Gastroesophageal sphincter (tissue), 3 donors: ENCODE data around the gene CAVIN3.

Source experiments
- POLR2A ChIP-seq, 2 donors: fragments of 450-650 bp; IDR thresholded peaks; one replicate each; pipeline ENCODE4 v1.6.1; 2017; ENCODE audit warnings: antibody characterized with exemption in 2 of 2, mild to moderate bottlenecking in 2 of 2, moderate library complexity in 1 of 2
- TF ChIP-seq, protein P1 (sequence below), 4 experiments: fragments of 200-600 bp in 2 of 4; fragments of 450-650 bp in 2 of 4; sonication (generic) in 1 of 4; IDR thresholded peaks; one replicate each; pipeline ENCODE4 v1.5.1; 2017 to 2019; ENCODE audit warnings: antibody characterized with exemption in 4 of 4, mild to moderate bottlenecking in 2 of 4, moderate library complexity in 2 of 4

GRCh38 chr11:6326303-6326702 is 6.0 kb upstream of the CAVIN3 start:
- TF ChIP-seq POLR2A (IDR thresholded peaks at IDR 0.05) = no peak
- TF ChIP-seq, protein P1, sequence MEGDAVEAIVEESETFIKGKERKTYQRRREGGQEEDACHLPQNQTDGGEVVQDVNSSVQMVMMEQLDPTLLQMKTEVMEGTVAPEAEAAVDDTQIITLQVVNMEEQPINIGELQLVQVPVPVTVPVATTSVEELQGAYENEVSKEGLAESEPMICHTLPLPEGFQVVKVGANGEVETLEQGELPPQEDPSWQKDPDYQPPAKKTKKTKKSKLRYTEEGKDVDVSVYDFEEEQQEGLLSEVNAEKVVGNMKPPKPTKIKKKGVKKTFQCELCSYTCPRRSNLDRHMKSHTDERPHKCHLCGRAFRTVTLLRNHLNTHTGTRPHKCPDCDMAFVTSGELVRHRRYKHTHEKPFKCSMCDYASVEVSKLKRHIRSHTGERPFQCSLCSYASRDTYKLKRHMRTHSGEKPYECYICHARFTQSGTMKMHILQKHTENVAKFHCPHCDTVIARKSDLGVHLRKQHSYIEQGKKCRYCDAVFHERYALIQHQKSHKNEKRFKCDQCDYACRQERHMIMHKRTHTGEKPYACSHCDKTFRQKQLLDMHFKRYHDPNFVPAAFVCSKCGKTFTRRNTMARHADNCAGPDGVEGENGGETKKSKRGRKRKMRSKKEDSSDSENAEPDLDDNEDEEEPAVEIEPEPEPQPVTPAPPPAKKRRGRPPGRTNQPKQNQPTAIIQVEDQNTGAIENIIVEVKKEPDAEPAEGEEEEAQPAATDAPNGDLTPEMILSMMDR (IDR thresholded peaks at IDR 0.05) = no peak
